Activated naive CD4-positive, alpha-beta T cell treated with anti-CD3 and anti-CD28 coated beads, Interleukin-2, amount 10 ng/mL, durations not matched to agents 7 days and 5 days (primary cell): ENCODE data around the gene STEAP1.
A peak's percentile ranks its signal among the peaks of the same experiment; 100 is the strongest.
"Not testable (repeated sequence)": the region's sequence is repeated elsewhere in the genome, so short reads cannot be mapped to it uniquely, and the experiment has no call there.

Experiments
- CTCF ChIA-PET: fragments of 350-600 bp; sonication (Branson Sonifier 250); formaldehyde crosslinking; loops from one replicate; lab custom pipeline; 2021; ENCODE audit warnings: antibody characterized with exemption; lab: Charles Lee
- DNase-seq: peaks from one replicate; pipeline ENCODE4 v3.0.0-alpha.2; 2020
- H3K27ac Mint-ChIP-seq: one replicate; pipeline ENCODE4 v1.8.0; 2021; ENCODE audit warnings: mild to moderate bottlenecking, moderate library complexity, mixed read lengths
- H3K27me3 Mint-ChIP-seq: one replicate; pipeline ENCODE4 v1.8.0; 2021; ENCODE audit warnings: mild to moderate bottlenecking, mixed read lengths
- H3K36me3 Mint-ChIP-seq: one replicate; pipeline ENCODE4 v1.8.0; 2021; ENCODE audit warnings: mixed read lengths
- H3K4me1 Mint-ChIP-seq: one replicate; pipeline ENCODE4 v1.8.0; 2021; ENCODE audit warnings: mixed read lengths
- H3K4me3 Mint-ChIP-seq: one replicate; pipeline ENCODE4 v1.8.0; 2021; ENCODE audit warnings: mild to moderate bottlenecking, moderate library complexity, mixed read lengths
- H3K9me3 Mint-ChIP-seq: one replicate; pipeline ENCODE4 v1.8.0; 2021; ENCODE audit warnings: mixed read lengths

Gene STEAP1

DNA sequence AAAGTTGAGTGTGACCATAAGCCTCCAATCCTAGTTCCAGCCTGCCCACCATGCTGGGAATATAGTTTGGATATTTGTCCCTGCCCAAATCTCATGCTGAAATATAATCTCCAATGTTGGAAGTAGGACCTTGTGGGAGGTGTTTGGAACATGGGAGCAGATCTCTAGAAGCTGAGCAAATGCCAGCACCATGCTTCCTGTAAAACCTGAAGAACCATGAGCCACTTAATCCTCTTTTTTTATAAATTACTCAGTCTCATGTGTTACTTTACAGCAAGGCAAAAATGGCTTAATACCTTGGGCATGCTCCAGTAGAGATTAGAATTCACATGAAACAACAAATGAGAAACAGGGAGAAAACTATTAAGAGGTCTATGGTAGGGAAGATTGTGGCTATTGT lies 27.2 kb downstream of the STEAP1 start:
- no peaks in the 10 kb centered on the region for H3K36me3 Mint-ChIP-seq
- peak overlapping the region; percentile 37 for H3K27ac Mint-ChIP-seq
- no peak for DNase-seq
- H3K4me3 Mint-ChIP-seq: no peak overlapping the region
- H3K9me3 Mint-ChIP-seq: peaks cover 1% of the 10 kb centered on the region
- CTCF ChIA-PET: no interaction called here
- no peaks in the 10 kb centered on the region for H3K27me3 Mint-ChIP-seq
- peaks cover 11% of the 10 kb centered on the region for H3K4me1 Mint-ChIP-seq

DNA sequence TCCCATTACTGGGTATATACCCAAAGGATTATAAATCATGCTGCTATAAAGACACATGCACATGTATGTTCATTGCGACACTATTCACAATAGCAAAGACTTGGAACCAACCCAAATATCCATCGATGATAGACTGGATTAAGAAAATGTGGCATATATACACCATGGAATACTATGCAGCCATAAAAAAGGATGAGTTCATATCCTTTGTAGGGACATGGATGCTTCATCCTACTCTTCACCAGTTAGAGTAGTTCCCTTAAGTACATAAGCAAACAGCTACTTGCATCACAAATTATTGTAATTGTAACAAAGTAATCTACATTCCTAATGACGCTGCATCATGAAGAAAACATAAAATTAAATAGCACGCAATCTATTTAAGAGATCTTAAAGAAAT lies 32.0 kb downstream of the STEAP1 start:
- H3K27me3 Mint-ChIP-seq, H3K27ac Mint-ChIP-seq, H3K4me1 Mint-ChIP-seq, CTCF ChIA-PET, H3K9me3 Mint-ChIP-seq, H3K36me3 Mint-ChIP-seq, DNase-seq, H3K4me3 Mint-ChIP-seq: not testable (repeated sequence)

- CTCF ChIA-PET: interaction anchor here (1.1 to 1.4 kb wide), 2 partner anchors 9 to 35 kb away, joined by 3 to 4 read pairs; no protein-coding TSS in a partner anchor
Observed at GRCh38 chr7:90187507-90188050, 33.3 kb downstream of the STEAP1 start.

GRCh38 chr7:90188281-90188680 lies 34.0 kb downstream of the STEAP1 start:
- Mint-ChIP-seq H3K27ac (no peak overlapping the region), H3K4me1 (no peaks in the 10 kb centered on the region), H3K27me3 (no peaks in the 10 kb centered on the region), H3K9me3 (peaks cover 24% of the 10 kb centered on the region), H3K4me3 (no peak overlapping the region), H3K36me3 (no peaks in the 10 kb centered on the region)
- CTCF ChIA-PET: interaction anchor here (1.1 to 1.5 kb wide), 2 partner anchors 9 to 23 kb away, joined by 3 to 5 read pairs; partner anchors contain the start of gene STEAP2
- DNase-seq: no peak

More at GRCh38 chr7:90187507-90188050, 33.3 kb downstream of the STEAP1 start:
- H3K27ac Mint-ChIP-seq: no peak overlapping the region
- no peaks in the 10 kb centered on the region for H3K27me3 Mint-ChIP-seq
- no peaks in the 10 kb centered on the region for H3K36me3 Mint-ChIP-seq
- no peaks in the 10 kb centered on the region for H3K4me1 Mint-ChIP-seq
- H3K4me3 Mint-ChIP-seq: no peak overlapping the region
- no peak for DNase-seq
- H3K9me3 Mint-ChIP-seq: peaks cover 19% of the 10 kb centered on the region

DNA sequence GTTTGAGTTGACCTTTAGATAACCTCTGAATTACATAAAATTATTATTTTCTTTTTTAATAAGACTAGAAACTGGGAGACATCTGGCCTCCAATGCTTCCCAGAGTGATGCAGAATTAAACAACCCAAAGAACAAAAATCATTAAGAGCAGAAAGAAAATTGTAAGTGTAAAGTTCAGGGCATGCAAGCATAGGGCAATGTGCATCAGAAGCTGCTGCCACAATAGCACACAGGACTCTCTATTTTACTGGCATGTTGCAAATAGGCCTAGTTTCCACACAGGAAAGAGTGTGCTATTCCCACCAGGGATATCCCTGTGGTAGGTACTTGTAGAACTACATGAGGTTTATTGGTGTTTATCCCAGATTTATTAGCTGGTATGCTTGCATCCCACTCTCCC lies 36.7 kb downstream of the STEAP1 start:
- no peak overlapping the region for H3K27ac Mint-ChIP-seq
- no peak for DNase-seq
- H3K36me3 Mint-ChIP-seq: no peaks in the 10 kb centered on the region
- CTCF ChIA-PET: interaction anchor here (1.7 kb wide), 1 partner anchor 21 kb away, joined by 4 read pairs; the partner anchor contains the start of gene STEAP2
- no peak overlapping the region for H3K4me3 Mint-ChIP-seq
- H3K4me1 Mint-ChIP-seq: no peaks in the 10 kb centered on the region
- H3K27me3 Mint-ChIP-seq: no peaks in the 10 kb centered on the region
- H3K9me3 Mint-ChIP-seq: peaks cover 27% of the 10 kb centered on the region

DNA sequence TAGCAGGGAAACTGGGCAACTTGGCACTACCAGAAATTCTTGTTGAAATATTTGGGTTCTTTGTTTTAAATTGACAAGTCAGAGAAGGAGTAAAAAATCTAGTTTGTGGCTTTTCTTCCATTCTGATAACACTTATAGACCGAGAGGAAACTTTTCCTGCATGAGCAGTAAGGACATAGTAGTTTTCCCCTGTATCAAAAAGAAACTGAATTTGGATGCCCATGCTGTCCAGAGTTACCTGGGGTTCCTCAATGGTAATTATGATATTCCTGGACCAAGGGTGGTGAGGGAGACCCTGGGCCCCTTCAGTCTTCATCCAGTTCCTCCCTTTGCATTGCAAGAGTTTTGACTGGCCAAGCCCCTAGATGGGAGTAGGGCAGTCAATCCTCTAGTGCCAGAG lies 37.4 kb downstream of the STEAP1 start:
- Mint-ChIP-seq H3K4me3 (no peak overlapping the region), H3K36me3 (no peaks in the 10 kb centered on the region), H3K27ac (no peak overlapping the region), H3K9me3 (peaks cover 27% of the 10 kb centered on the region), H3K4me1 (no peaks in the 10 kb centered on the region), H3K27me3 (no peaks in the 10 kb centered on the region)
- no peak for DNase-seq
- CTCF ChIA-PET: interaction anchor here (1.7 kb wide), 1 partner anchor 20 kb away, joined by 4 read pairs; the partner anchor contains the start of gene STEAP2

- no peak overlapping the region for H3K27ac Mint-ChIP-seq
- peaks cover 27% of the 10 kb centered on the region for H3K9me3 Mint-ChIP-seq
- CTCF ChIA-PET: no interaction called here
- H3K27me3 Mint-ChIP-seq: no peaks in the 10 kb centered on the region
- DNase-seq: no peak
- H3K36me3 Mint-ChIP-seq: no peaks in the 10 kb centered on the region
- no peak overlapping the region for H3K4me3 Mint-ChIP-seq
- H3K4me1 Mint-ChIP-seq: no peaks in the 10 kb centered on the region
Observed at GRCh38 chr7:90192876-90193750, 38.8 kb downstream of the STEAP1 start.

GRCh38 chr7:90194911-90195809 lies 40.9 kb downstream of the STEAP1 start:
- H3K9me3 Mint-ChIP-seq: peaks cover 23% of the 10 kb centered on the region
- H3K36me3 Mint-ChIP-seq: no peaks in the 10 kb centered on the region
- H3K4me3 Mint-ChIP-seq: no peak overlapping the region
- H3K27ac Mint-ChIP-seq: no peak overlapping the region
- CTCF ChIA-PET: interaction anchor here (0.9 kb wide), 1 partner anchor 43 kb away, joined by 4 read pairs; no protein-coding TSS in a partner anchor
- no peaks in the 10 kb centered on the region for H3K27me3 Mint-ChIP-seq
- no peaks in the 10 kb centered on the region for H3K4me1 Mint-ChIP-seq
- no peak for DNase-seq

- Mint-ChIP-seq H3K9me3 (no peaks in the 10 kb centered on the region), H3K27ac (no peak overlapping the region), H3K27me3 (no peaks in the 10 kb centered on the region), H3K4me1 (no peaks in the 10 kb centered on the region), H3K36me3 (no peaks in the 10 kb centered on the region), H3K4me3 (no peak overlapping the region)
- no peak for DNase-seq
- CTCF ChIA-PET: no interaction called here
Observed at GRCh38 chr7:90201500-90202195, 47.4 kb downstream of the STEAP1 start.

DNA sequence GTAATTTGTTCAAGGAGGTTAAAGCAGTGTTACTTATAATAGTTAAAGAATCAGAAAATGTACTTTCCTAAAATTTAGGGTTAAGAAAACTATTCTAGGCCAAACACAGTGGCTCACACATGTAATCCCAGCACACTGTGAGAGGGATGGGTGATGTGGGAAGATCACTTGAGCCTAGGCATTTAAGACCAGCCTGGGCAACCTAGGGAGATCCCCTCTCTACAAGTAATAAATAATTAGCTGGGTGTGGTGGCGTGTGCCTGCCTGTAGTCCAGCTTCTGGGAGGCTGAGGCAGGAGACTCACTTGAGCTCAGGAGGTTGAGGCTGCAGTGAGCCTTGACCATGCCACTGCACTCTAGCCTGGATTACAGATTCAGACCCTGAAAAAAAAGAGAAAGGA lies 53.7 kb downstream of the STEAP1 start:
- Mint-ChIP-seq H3K4me3 (no peak overlapping the region), H3K4me1 (peaks cover 8% of the 10 kb centered on the region), H3K9me3 (no peaks in the 10 kb centered on the region), H3K36me3 (no peaks in the 10 kb centered on the region), H3K27ac (no peak overlapping the region), H3K27me3 (peaks cover 10% of the 10 kb centered on the region)
- CTCF ChIA-PET: no interaction called here
- DNase-seq: no peak

- CTCF ChIA-PET: no interaction called here
- Mint-ChIP-seq H3K4me3 (no peak overlapping the region), H3K27me3 (peaks cover 10% of the 10 kb centered on the region), H3K36me3 (no peaks in the 10 kb centered on the region), H3K27ac (no peak overlapping the region), H3K9me3 (no peaks in the 10 kb centered on the region), H3K4me1 (peaks cover 8% of the 10 kb centered on the region)
- no peak for DNase-seq
Observed at GRCh38 chr7:90209776-90210175, 55.5 kb downstream of the STEAP1 start.

DNA sequence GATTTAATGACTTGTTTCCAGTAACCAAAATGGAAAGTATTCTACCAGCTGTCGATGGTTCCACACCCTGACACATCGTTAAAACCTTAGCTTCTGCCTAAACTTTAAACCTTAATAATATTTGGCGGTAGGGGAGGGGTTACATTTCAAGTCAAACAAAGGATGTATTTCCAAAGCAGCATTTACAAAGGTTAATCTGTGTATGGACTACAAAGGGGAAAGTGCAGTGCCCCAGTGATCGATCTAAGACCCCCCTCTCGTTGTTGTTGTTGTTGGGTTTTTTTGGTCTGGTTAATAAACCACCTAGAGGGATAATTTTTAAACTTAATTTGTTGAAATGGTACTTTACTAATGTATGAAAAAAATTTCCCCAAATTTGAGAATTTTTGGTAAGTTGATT lies 56.2 kb downstream of the STEAP1 start:
- no peak for DNase-seq
- H3K27me3 Mint-ChIP-seq: peaks cover 10% of the 10 kb centered on the region
- CTCF ChIA-PET: interaction anchor here (1.1 to 1.2 kb wide), 2 partner anchors 13 to 222 kb away, joined by 3 read pairs; no protein-coding TSS in a partner anchor
- H3K36me3 Mint-ChIP-seq: no peaks in the 10 kb centered on the region
- H3K4me3 Mint-ChIP-seq: no peak overlapping the region
- no peaks in the 10 kb centered on the region for H3K9me3 Mint-ChIP-seq
- no peak overlapping the region for H3K27ac Mint-ChIP-seq
- peaks cover 8% of the 10 kb centered on the region for H3K4me1 Mint-ChIP-seq

DNA sequence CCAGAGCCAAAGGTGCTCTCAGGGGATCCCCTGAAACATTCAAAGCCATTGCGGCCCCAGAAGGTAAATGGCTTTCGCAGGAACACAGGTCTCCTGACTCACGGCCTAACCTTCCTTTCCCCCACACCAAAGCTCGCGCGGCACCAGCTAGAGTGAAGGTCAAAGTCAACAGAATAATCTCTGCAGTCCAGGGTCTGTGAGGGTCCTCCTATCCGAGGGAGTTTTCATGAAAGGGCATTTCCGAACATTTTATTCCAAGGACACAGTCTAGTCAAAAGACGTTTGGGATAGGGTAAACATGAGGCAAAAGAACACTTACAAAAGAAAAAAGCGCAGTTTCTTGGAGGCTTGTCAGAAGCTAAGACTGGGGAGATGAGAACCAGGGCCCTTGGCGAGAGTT lies 56.7 kb downstream of the STEAP1 start:
- CTCF ChIA-PET: interaction anchor here (1.1 to 1.5 kb wide), 5 partner anchors 13 to 222 kb away, joined by 3 to 7 read pairs (median 4); partner anchors contain the start of gene STEAP1
- no peak overlapping the region for H3K4me3 Mint-ChIP-seq
- DNase-seq: no peak

More for the DNA sequence above, 56.7 kb downstream of the STEAP1 start:
- H3K27ac Mint-ChIP-seq: no peak overlapping the region
- H3K27me3 Mint-ChIP-seq: peaks cover 10% of the 10 kb centered on the region
- H3K36me3 Mint-ChIP-seq: no peaks in the 10 kb centered on the region
- H3K9me3 Mint-ChIP-seq: no peaks in the 10 kb centered on the region
- peaks cover 8% of the 10 kb centered on the region for H3K4me1 Mint-ChIP-seq
